OCI-LY3 (cell line): Measurements from ENCODE around the gene RNF115.

Experiments used
- CTCF ChIP-seq: fragments of 200-600, 300-600 bp; sonication (generic); IDR thresholded peaks from 2 replicates; pipeline ENCODE4 v1.5.1; 2014; ENCODE audit warnings: antibody characterized with exemption, low read length, low read depth
- EZH2phosphoT487 ChIP-seq: fragments of 200-600 bp; shearing (Covaris generic); IDR thresholded peaks from 2 replicates; pipeline ENCODE4 v1.6.1; 2018; ENCODE audit warnings: antibody characterized with exemption, mixed run types, low read depth

- no peak for TF ChIP-seq CTCF
- TF ChIP-seq EZH2phosphoT487 = no peak
Measured at GRCh38 chr1:145858238-145858900, 34.5 kb upstream of the RNF115 start.
